Stimulated activated CD8-positive, alpha-beta memory T cell treated with anti-CD3 and anti-CD28 coated beads, Interleukin-12 subunit alpha, Interleukin-12 subunit beta, amount 100 ng/mL, for 24 hours (primary cell): Measurements from ENCODE around the gene AGPAT3.
"Not testable (repeated sequence)": the region's sequence is repeated elsewhere in the genome, so short reads cannot be mapped to it uniquely, and the experiment has no call there.

Source experiments
- DNase-seq: peaks from one replicate; pipeline ENCODE4 v3.0.0-alpha.2; 2020; ENCODE audit errors: extremely low read depth

Gene AGPAT3, protein sequence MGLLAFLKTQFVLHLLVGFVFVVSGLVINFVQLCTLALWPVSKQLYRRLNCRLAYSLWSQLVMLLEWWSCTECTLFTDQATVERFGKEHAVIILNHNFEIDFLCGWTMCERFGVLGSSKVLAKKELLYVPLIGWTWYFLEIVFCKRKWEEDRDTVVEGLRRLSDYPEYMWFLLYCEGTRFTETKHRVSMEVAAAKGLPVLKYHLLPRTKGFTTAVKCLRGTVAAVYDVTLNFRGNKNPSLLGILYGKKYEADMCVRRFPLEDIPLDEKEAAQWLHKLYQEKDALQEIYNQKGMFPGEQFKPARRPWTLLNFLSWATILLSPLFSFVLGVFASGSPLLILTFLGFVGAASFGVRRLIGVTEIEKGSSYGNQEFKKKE

DNA sequence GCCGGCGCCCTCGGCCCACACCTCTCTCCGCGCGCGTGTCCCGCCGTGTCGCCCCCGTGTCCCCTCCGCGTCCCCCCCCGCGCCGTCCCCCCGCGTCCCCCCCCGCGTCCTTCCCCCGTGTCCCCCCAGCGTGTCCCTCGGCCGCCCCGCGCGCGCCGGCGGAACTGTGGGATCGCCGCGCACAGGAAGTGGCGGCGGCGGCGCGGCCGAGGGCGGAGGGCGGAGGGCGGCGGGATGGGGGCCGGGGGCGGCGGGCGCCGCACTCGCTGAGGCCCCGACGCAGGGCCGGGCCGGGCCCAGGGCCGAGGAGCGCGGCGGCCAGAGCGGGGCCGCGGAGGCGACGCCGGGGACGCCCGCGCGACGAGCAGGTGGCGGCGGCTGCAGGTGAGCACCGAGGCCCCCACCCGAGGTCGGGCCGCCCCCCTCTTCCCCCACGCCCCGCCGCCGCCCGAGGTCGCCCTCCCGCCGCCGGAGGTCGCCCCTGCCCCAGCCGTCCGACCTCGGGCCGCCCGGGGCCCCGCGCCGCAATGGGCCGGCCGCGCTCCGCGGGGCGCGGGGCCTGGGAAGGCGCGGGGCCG, at the start of gene AGPAT3:
Gene AGPAT3 (plus strand): TSS at position 262 of the 578 bp plus-strand sequence. CDS start 94,459 bp downstream, outside the sequence.
- no peak for DNase-seq

DNA sequence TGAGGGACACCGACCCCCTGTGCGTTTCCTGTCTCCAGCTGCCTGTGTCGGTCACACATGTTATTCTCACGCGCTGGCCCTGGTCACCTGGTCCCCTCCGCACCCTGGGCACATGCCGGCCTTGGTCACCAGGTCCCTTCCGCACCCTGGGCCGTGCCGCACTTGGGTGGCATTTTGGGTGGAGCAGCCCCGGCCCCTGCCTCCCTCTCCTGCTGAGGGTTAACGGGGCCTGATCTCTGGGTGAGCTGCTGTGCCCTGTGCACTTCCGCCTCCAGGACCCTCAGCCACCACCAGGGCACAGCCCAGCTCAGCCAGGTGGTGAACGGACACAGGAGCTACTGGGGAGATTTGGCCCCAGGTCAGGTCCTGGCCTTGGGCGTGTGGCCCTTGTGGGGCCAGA, 49.0 kb upstream of the AGPAT3 start:
- DNase-seq: no peak

DNA sequence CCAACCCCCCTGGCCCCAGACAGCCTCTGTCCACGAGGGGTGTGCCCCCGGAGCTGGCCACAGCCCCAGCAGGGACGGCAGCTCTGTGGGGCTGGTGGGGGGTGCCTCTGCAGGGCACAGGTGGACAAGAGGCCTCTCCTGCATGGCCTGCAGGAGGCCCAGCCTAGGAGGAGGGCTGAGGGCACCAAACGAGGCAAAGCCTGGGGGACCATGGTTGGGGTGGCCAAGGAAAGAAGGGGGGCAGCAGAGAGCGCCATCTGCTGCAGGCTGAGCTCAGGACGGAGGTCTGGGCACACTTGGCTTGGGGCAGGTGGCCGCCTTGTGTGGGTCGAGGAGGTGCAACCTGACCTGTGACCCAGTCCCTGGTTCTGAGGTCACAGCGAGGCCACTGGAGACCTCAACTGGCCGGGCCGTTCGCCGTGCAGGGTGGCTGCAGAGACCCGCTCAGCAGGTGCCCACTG, 48.4 kb upstream of the AGPAT3 start:
- DNase-seq: no peak

DNA sequence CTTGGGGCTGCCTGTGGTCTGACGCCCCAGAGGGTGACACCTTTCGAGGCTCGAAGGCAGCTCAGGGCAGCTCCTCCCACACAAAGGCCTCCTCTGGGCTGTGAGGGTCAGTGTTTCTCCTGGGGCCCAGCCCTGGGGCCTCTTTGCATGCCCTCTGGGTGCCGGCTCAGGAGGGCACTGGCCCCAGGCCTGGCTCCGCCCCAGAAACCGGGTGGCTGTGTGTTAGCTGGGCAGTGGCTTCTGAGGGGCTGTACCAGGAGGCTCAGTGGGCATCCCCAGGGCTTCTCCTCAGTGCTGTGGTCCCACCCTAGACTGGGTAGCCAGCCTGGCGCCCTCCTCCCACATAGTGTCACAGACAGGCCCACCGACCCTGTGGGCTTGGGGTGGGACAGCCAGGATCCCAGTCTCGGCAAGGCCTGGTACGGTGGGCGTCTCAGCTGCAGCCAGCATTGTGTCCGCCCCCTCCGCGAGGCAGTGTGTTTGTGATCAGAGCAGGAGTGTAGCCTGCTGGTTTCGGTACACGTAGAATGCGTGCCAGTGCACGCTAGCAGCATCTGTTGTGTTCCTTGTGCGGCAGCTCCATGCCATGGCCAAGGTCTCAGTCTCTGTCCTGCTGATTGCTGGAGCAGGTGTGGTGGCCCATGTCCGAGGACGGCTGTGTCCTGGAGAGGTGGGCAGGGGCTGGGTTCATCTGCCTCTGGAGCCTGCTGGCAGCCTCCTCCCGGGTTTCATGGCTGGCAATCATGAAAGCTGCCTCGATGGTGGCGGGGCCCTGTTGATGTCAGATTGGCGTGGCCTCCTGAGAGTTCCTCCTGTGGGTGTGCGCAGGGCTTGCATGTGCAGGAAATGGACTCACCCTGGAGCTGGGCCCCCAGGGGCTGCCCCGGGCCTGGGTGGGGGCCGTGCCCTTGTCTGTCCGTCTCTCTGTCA, 47.6 kb upstream of the AGPAT3 start:
- DNase-seq: no peak

DNA sequence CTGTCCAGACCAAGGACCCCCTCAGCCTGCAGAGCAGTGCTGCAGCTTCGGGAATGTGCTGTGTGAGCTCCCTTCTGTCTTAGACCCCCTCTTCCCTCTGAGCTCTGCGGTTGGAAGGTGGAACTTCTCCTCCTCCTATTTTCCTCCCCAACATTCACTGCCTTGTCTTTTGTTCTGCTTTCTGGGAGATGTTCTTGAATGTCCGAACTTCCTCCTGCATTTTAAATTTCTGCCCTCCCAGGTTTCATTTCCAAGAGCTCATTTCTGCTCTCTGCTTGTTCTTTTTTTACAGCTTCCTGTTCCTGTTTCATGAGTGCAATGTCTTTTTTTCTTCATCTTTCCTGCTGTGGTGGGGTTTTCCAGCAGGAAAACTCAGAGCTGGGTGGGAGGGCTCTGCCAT, 46.3 kb upstream of the AGPAT3 start:
- no peak for DNase-seq

DNA sequence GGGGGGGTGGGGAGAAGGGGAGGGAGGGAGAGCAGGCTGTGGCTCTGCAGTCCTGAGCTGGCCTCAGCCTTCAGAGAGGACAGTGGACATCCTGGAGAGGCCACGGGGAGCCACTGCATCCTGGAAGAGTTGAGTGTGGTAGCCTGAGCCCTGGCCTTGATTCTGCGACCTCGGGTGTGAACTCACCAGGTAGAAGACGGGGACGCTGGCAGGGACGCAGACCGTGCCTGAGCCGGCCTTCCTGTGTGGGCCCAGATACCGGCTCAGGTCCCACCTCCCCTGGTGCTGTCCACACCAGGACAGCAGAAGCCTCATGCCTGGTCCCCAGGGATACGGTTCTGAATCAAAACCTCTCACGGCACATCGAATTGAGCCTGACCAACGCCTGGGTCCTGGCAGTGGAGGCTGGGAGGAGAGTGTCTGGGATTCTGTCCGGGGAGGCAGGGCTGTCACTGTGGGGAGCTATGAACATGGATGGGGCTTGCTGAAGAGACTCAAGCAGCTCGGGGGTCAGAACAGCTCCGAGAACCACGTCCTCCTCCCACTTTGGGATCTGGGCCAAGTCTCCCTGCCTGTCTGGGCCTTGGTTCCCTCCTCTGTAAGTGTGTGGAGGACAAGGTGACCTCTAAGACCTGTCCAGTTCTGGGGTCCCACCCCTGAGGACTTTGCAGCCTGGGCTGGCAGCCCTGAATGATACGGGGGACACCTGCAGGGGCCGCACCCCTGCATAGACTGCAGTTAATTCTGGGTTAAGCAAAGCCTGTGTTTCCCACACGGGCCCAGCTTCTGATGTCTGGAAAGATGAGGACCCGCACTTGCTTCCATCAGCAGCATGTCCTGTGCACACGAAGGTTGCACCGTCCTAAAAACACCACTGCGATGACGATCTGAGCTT, 45.3 kb upstream of the AGPAT3 start:
- no peak for DNase-seq

DNA sequence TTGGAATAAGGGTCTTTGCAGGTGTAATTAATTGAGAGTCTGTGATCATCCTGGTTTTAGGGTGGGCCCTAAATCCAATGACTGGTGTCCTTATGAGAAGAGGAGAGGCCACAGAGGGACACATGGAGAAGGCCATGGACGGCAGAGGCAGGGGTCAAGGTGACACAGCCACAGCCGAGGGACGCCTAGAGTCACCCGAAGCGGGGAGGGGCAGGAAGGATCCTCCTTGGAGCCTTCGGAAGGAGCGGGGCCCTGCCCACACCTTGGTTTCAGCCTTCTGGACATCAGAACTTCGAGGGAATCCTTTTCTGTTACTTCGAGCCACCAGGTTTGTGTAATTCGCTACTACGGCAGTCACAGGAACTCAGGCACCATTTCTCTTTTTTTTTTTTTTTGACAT, 44.6 kb upstream of the AGPAT3 start:
- DNase-seq: no peak

DNA sequence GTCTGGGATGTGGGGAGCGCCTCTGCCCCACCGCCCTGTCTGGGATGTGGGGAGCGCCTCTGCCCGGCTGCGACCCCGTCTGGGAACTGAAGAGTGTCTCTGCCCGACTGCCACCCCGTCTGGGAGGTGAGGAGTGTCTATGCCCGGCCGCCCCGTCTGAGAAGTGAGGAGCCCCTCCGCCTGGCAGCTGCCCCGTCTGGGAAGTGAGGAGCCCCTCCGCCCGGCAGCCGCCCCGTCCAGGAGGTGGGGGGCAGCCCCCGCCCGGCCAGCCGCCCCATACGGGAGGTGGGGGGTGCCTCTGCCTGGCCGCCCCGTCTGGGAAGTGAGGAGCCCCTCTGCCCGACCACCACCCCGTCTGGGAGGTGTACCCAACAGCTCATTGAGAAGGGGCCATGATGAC, 42.9 kb upstream of the AGPAT3 start:
- DNase-seq: not testable (repeated sequence)

DNA sequence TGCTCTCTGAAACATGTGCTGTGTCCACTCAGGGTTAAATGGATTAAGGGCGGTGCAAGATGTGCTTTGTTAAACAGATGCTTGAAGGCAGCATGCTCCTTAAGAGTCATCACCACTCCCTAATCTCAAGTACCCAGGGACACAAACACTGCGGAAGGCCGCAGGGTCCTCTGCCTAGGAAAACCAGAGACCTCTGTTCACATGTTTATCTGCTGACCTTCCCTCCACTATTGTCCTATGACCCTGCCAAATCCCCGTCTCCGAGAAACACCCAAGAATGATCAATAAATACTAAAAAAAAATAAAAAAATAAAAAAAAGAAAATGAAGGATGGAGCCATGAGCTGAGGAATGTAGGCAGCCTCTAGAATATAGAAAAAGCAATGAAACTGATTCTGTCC, 42.3 kb upstream of the AGPAT3 start:
- not testable (repeated sequence) for DNase-seq

DNA sequence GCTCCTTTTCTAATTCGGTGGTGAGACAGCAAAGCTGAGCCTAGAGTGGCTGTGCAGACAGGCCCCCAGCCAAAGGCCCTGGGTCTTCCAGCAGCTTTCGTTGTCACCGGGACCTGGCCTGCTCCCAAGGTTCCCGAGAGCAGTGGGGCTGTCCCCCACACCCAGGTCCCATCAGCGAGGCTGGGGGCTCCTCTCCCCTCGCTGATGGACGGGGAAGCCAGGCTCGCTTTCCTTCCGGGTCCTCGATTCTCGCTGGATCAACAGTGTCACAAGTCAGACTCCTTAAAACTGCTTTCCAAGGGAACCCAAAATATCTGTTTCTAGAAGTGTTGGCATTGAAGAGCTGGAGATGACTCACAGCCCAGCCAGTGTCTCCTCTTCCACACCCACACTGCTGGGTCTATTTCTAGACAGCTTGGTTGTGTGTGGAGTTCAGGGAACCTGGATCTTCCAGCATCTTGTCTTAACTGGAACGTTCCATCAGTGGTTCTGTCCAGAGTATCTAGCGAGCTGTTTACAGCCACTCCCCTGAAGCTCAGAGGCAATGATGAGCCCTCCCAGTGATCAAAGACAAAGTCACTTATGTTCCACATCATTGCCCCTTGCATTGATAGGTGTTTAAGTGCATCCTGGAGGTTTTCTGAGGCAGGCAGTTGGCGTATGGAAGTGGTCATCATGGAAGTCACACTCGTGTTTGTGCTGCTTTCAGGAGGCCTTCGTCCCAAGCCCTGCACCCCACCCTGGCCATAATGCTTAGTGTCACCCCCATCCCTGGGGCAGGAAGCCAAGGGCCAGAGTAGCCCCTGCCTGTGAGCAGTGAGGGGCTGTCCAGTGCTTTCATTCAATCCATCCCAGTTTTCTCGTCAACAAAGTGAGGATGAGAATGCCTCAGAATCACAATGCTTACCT, 40.4 kb upstream of the AGPAT3 start:
- no peak for DNase-seq

DNA sequence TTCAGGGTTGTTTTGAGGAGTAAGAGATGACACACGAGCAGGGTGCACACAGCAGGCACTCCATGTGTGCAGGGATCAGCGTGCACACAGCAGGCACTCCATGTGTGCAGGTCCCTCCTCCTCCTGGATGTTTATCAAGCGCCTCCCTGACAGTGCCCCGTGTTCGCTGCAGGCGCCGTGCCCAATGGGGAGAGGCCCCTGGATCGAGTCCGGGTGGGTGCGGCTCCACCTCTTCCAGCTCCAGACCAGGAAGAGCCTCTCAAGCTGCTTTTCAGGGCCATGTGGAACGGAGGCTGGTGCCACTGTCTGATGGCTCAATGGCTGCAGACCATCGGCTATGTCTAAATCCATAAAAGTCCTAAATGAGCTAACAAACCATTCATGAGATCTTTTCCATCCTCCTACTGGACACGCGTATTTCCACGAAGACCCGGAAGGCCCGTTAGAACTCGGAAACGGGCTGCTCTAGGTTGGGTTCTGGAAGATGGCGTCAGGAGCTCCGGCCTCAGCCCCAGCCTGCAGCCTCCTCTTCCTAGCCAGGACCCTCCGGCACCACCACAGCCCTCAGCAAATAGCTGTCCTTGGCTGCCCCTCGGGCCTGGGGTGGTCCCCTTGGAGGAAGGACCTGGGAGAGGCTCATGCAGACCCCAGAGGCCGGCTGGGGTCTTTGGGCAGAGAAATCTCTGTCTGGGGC, 39.6 kb upstream of the AGPAT3 start:
- no peak for DNase-seq

DNA sequence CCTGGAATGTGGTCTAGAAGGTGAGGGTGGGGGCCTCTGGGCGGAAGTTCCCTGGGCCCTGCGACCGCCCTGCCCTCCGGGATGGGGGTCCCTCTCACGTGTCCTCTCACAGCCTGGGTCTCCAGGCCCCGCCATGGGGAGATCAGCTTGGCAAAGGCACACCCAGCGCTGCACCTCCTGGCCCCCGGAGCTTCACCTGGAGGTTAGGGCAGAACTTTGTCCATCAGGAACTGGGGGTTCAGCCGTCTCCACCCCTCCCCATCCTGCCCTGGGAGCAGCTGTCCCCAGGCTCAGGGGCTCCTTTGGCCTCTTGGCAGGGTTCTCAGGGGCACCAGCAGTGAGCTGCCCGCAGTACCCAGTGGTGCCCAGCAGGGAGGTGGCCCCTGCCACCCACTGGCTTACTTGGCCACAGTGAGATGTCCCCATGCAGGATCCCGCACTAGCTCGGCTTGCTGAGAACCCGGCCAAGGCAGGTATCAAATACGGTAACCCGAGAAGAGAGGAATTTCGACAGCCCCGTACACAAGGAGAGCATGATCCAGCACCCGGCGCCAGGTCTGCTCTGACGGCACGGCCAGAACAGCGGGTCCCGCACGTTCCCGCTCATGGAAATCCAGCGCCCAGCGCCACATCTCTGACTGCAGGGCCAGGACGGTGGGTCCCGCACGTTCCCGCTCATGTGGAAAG, 38.9 kb upstream of the AGPAT3 start:
- no peak for DNase-seq

DNA sequence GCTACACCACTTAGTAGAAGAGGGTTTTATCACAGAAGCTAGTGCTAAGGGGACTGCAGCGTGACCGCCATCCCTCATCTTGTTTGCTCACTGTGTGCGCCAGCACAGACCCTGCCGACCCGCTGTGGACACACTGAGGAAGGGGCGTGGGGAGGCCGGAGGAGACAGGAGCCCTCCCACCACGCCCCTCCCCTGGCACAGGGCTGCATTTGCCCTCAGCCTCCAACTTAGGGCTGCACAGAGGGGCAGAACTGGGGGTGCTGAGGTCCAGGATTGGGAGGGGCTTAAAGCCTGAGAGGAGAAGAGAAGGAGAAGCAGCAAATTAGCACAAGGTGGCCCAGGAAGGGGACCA, 38.4 kb upstream of the AGPAT3 start:
- DNase-seq: no peak

DNA sequence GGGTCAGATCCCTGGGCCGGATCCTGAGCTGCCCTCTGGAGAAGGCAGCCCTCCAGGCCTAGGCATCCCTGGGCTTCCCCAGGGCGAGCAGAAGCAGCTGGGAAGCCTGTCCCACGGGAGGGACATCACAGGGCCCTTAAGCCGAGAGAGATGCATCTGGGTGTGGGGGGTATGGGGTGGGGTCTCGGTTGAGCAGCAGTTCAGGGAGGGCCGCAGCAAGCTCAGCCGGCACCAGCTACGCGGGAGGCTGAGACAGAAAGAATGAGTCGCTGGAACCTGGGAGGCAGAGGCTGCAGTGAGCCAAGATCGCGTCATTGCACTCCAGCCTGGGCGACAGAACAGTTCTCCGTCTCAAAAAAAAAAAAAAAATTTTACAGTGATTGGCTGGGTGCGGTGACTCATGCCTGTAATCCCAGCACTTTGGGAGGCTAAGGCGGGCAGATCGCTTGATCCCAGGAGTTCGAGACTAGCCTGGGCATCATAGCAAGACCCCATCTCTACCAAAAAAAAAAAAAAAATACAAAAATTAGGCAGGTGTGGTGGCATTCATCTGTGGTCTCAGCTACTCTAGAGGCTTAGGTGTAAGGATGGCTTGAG, 37.9 kb upstream of the AGPAT3 start:
- DNase-seq: no peak

DNA sequence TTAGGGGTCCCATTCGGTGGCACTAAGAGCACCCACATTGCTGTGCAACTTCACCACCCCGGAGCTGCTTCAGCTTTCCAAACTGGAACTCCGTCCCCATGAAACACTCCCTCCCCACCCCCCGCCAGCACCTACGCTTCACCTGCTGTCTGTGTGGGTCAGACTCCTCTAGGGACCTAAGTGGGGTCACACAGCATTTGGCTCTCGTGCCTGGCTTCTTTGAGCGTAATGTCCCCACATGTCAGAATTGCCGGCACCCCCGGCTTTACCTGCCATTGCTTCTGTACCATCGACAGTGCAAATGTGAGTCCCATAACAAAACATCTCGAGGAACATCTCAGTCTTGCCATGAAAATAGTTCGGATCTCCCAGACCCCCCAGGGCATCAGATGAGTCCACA, 35.9 kb upstream of the AGPAT3 start:
- DNase-seq: no peak

DNA sequence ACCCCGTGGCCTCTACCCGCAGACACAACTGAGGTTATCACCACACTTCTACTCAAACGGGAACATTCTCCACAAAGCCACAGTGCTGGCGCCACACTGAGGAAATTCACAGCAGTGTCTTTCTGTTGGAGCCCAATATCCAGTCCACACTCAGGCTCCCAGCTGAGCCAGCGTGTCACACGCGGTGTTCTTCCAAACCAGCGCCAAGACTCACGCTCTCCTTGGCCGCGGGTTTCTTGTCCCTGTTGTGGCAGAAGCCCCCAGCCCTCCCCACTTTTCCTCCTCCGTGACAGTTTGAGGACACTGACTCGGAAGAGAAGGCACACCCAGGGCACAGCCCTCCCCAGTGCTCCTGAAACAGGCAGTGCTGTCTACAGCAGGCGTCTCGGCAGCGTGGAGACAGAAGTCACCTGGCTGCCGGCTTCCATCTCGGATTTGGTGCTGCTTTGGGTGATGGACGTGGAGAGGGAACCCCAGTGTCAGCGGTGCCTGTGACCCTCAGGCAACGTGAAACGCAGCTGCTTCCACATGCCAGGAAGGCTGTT, 35.4 kb upstream of the AGPAT3 start:
- no peak for DNase-seq

DNA sequence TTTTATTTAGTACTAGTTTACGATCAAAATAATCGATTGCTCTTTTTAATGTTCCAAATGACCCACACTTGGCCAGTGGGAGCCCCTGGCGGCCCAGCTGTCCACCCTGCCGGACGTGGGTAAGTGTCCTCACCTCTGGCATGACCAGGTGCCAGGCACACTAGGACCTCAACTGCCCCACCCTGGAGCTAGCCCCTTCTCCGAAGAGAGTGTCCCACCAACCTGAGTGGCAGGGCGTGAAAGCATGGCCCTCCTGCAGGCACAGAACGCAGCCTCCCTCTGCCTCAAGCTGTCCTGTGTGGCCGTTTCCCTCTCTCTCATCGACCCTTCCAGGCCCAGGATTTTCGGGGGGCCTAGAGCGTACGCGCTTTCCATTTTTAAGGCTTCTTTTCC, 32.9 kb upstream of the AGPAT3 start:
- no peak for DNase-seq

DNA sequence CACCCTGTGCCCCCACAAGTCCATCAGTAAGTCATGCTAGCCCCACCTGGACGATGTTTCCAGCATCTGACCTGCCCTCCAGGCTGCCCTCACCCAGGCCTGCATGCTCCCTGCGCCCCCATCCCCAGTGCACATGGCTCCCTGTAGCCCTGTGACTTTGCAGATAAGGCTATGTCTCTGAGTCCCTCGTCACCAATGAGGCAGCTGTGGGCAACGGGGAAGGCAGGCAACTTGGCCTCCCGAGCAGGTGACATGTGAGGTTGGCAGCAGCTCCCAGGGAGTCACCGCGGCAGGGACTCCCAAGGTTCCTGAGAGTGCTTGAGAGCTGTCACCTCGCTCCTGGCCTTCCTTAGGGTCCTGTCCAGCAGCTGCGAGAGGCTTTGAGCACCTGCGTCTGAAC, 32.4 kb upstream of the AGPAT3 start:
- no peak for DNase-seq
